A549 (cell line): ENCODE data around the gene SGO2.

Experiments
- BHLHE40 ChIP-seq: IDR thresholded peaks from 2 replicates; pipeline ENCODE4 v1.6.1; 2012; ENCODE audit warnings: low read depth, low read length, inconsistent platforms
- ELK1 ChIP-seq: fragments of 150-350 bp; IDR thresholded peaks from 2 replicates; pipeline ENCODE4 v1.6.1; 2014; ENCODE audit warnings: low read depth, mild to moderate bottlenecking, low read length
- HMGXB4 ChIP-seq: fragments of 250-450 bp; sonication (Bioruptor Pico); IDR thresholded peaks from 2 replicates; pipeline ENCODE4 v1.5.0; 2021; ENCODE audit warnings: mild to moderate bottlenecking, moderate library complexity, borderline replicate concordance
- MAFK ChIP-seq: fragments of 450-650 bp; IDR thresholded peaks from 2 replicates; pipeline ENCODE4 v1.6.1; 2014; ENCODE audit not compliant: partially characterized antibody
- MAX ChIP-seq: IDR thresholded peaks from 2 replicates; pipeline ENCODE4 v1.6.1; 2012
- POLR2AphosphoS2 ChIP-seq: conservative IDR thresholded peaks from 2 replicates; pipeline ENCODE4 v1.6.1; 2012; ENCODE audit warnings: low read length, improper control_type of control experiment, inconsistent platforms
- REST ChIP-seq: fragments of 200-600 bp; sonication (generic); IDR thresholded peaks from 2 replicates; pipeline ENCODE4 v1.6.1; 2016; ENCODE audit warnings: antibody characterized with exemption, mild to moderate bottlenecking, moderate library complexity
- RFX5 ChIP-seq: fragments of 450-650 bp; IDR thresholded peaks from 2 replicates; pipeline ENCODE4 v1.7.1; 2014; ENCODE audit warnings: antibody characterized with exemption, mild to moderate bottlenecking, moderate library complexity
- SMC3 ChIP-seq: fragments of >200 bp; sonication (Bioruptor Twin); formaldehyde crosslinking; IDR thresholded peaks from 3 replicates; pipeline ENCODE4 v1.6.1; 2018; ENCODE audit warnings: inconsistent platforms
- USF2 ChIP-seq: fragments of 450-650 bp; IDR thresholded peaks from 2 replicates; pipeline ENCODE4 v1.6.1; 2014; ENCODE audit warnings: antibody characterized with exemption
- ZFP36 ChIP-seq: fragments of 450-650 bp; IDR thresholded peaks from 2 replicates; pipeline ENCODE4 v1.6.1; 2014; ENCODE audit warnings: borderline replicate concordance; ENCODE audit not compliant: partially characterized antibody
- TF ChIP-seq, protein P1 (sequence below): fragments of >200 bp; sonication (Bioruptor Twin); formaldehyde crosslinking; IDR thresholded peaks from 3 replicates; pipeline ENCODE4 v1.5.1; 2016
- TF ChIP-seq, protein P2 (sequence below): IDR thresholded peaks from 2 replicates; pipeline ENCODE4 v1.6.1; 2012; ENCODE audit warnings: low read depth, borderline replicate concordance

DNA sequence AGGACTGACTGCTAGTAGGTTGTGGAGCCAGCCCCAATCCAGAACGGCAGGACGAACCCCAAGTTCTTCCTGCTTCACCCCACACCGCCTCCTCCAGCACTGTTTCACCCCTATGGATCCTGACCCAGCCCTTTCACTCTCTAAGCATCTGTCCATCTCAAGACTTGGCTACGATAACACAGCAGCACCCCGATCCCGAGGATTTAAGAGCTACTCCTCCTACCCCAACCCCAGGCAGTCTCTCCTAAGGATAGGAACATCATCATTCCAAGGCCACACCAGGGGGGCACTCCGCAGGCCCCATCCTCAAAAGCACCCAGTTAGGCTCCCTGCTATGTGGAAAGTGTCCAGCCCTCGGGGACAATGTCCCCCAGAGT lies 16.8 kb upstream of the SGO2 start:
- TF ChIP-seq MAFK (no peak), REST (no peak), RFX5 (no peak), MAX (no peak), SMC3 (no peak), POLR2AphosphoS2 (no peak), USF2 (no peak), HMGXB4 (no peak), BHLHE40 (no peak), ELK1 (no peak), ZFP36 (no peak)
- TF ChIP-seq, protein P1, sequence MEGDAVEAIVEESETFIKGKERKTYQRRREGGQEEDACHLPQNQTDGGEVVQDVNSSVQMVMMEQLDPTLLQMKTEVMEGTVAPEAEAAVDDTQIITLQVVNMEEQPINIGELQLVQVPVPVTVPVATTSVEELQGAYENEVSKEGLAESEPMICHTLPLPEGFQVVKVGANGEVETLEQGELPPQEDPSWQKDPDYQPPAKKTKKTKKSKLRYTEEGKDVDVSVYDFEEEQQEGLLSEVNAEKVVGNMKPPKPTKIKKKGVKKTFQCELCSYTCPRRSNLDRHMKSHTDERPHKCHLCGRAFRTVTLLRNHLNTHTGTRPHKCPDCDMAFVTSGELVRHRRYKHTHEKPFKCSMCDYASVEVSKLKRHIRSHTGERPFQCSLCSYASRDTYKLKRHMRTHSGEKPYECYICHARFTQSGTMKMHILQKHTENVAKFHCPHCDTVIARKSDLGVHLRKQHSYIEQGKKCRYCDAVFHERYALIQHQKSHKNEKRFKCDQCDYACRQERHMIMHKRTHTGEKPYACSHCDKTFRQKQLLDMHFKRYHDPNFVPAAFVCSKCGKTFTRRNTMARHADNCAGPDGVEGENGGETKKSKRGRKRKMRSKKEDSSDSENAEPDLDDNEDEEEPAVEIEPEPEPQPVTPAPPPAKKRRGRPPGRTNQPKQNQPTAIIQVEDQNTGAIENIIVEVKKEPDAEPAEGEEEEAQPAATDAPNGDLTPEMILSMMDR: no peak
- TF ChIP-seq, protein P2, sequence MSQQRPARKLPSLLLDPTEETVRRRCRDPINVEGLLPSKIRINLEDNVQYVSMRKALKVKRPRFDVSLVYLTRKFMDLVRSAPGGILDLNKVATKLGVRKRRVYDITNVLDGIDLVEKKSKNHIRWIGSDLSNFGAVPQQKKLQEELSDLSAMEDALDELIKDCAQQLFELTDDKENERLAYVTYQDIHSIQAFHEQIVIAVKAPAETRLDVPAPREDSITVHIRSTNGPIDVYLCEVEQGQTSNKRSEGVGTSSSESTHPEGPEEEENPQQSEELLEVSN: no peak
